Activated CD4-positive, CD25-positive, alpha-beta regulatory T cell treated with anti-CD3 and anti-CD28 coated beads, Interleukin-2, amount 50 U/mL, for 72 hours (primary cell): Measurements from ENCODE around the gene HMCN1.

Experiments used
- DNase-seq: peaks from one replicate; pipeline ENCODE4 v3.0.0; 2021

HMCN1 gene

DNA sequence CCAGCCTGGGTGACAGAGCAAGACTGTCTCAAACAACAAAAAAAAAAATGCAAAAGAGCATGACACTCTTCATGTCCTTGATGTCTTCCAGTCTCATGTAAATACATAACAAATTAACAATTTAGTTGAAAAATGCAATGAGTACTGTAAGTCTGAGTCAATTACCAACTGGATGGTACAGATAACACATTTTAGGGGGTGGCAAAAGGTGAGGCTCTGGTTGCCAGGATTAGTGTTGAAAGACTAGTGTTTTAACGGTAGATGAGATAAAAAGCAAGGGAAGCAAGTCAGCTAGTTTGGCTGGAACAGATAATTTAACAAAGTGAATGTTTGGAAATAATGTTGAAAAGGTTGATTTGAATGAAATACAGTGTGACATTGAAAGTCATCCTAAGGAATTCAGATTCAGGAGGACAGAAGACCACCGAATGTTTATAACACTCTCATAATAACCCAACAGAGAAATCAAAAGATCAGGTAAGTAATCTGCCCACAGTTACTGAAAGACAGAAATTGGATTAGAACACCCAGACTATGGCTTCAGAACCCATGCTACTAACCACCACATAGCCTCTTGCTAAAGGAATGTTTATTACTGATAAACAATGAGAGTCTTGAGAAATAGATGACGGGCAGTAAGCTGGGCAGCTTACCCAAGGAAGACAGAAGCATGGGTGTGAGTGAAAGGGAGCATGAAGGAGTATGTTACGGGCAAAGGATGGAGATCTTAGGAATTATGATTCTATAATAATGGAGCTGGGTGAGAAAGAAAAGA lies 312.4 kb downstream of the HMCN1 start:
- no peak for DNase-seq

DNA sequence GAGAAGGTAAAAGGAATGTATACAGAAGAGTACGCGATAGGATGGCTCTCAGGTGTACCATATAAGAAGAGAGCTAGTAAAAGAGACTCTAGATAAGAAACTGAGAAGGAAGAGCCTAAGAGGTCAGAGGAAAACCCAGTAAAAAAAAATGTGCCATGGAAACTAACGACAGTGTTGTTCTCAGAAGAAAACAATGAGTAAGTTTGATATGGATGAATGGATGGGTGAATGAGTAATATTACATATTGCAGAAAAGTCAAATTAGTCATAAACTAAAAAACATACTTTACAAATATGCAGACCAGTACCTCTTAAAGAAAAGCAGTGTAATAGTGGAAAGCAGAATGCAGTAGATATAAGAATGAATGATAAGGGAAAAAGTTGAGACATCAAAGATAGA lies 316.2 kb downstream of the HMCN1 start:
- DNase-seq, result no peak

DNA sequence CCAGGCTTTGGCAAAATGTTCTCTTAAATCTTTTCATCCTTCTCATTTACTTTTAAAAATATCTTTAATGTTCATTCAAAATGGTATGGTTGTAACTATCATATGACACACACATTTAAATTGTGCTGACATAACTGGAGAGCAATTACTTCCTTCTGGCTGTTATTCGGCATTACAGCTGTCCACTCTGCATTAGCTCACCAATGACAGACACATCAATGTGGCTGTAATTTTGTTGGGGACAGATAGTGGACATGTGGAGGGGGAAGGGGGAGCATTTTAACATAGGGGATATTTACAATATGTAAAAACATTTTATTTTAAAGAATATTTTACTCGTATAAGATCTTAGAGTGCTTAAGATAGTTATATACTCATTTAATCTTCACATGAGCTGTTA lies 319.8 kb downstream of the HMCN1 start:
- no peak for DNase-seq

DNA sequence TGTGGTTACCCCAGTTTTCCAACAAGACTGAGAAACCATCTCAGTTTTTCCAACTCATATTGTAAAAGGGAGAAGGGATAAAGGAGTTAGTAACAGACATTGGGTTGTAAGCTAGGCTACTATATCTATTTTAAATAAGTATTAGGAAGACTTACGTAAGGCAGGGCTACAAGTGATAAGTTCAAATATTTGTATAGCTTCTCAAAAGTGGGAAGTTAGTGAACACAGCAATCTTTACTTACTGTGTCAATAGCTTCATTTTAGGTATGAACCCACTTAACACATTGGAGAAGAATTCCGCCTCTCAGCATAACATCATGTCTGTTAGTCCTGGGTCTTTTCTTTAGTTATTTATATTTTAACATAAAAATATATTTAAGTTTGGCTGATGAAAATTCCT lies 320.7 kb downstream of the HMCN1 start:
- no peak for DNase-seq

DNA sequence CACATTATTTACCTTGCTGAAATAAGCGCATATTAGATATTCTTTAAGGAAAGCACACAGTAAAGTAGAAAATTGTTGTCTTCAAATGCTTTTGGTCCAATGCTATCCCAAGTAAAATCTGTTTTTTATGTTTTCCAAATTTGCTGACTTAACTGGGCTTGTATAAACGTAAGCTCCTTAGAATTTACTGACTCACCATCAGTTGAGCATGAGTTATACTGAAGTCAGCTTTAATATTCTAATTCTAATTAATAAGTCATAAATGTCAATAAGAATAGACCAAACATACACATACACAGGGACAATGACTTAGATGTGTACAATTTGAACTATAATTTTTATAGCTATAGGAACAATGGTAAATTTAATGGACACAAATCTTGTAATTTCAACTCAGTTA lies 321.7 kb downstream of the HMCN1 start:
- no peak for DNase-seq

DNA sequence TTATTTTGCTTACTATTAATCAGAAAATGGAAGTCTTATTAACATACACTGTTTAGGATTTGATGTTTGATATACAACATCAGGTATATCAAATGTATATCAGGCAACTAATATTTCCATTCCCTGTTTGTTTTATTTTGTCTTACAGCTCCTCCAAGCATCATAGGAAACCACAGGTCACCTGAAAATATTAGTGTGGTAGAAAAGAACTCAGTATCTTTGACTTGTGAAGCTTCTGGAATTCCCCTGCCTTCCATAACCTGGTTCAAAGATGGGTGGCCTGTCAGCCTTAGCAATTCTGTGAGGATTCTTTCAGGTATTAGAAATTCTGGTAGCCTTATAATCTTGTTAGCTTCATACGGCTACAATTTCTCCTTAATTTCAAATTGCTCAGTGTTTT lies 322.9 kb downstream of the HMCN1 start:
- DNase-seq, result no peak

DNA sequence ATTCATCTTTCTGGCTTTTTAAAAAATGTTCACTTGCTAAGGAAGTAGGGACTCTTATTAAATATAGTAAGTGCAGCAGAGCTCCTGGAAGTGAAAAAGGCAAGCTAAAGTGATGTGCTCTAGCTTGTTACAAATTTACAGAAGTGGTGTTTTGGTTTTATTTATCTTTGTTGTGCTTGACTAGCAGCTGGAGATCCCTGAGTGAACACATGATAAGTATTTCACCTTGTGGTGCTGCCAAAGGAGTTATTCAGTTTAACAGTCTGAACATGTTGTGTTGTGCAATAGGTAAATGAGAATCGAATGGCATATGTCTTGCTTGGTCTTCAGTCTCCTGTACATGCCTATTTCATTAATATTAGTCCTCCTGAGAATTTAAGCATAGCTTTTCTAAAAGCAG lies 325.1 kb downstream of the HMCN1 start:
- DNase-seq, result no peak

DNA sequence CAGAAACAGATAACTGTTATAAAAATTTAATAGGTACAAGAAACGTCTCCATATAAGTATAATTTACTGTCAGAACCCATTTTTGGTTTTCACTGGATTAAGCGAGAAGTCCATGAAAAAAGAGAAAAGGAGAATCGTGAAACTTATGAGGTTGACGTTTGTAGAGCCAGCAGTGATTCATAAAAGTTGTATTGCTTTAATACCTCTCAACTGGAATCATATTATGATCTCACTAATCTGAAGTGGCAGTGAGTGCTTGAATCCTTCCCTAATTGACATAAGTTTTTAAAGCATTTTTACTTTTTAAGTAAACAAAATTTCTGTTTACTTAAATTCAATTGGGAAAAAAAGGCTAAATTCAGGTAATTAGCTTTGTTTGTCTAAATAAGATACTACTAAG lies 325.6 kb downstream of the HMCN1 start:
- DNase-seq, result no peak

DNA sequence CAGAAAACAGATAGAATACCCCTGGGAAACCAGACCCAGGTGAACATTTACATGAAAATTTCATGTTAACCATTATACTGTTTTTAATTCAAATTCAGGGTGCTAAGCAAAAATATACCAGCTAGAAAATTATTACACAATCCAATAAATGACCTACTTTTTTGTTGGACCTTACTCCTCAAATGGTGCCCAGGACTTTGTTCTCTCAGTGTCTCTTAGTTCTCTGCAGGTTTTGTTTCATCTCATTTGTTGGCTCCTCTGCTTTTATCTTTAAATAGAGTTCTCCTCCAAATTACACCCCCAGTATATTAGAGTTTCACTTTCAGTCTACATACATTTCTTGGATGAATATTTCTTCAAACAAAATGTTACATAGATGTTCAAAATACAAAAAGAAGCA lies 326.0 kb downstream of the HMCN1 start:
- no peak for DNase-seq

DNA sequence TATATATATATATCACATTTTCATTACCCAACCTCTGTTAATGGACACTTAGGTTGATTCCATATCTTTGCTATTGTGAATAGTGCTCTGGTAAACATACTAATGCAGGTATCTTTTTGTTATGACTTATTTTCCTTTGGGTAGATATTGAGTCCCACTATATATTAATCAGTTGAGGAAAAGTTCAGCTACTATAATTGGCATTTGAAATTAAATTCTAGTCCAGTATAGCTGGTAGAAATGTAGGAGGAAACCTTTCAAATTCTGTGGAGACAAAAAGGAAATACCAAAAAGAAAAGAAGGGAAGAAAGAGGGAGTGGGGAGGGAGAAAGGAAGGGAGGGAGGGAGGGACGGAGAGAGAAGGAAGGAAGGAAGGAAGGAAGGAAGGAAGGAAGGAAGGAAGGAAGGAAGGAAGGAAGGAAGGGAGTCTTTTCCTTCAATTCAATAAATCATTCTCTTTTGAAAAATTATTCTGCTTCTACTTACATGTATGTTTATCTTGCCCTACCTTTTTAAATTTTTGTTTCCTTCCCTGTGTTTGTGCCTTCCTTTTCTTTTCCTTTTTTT lies 329.0 kb downstream of the HMCN1 start:
- no peak for DNase-seq

DNA sequence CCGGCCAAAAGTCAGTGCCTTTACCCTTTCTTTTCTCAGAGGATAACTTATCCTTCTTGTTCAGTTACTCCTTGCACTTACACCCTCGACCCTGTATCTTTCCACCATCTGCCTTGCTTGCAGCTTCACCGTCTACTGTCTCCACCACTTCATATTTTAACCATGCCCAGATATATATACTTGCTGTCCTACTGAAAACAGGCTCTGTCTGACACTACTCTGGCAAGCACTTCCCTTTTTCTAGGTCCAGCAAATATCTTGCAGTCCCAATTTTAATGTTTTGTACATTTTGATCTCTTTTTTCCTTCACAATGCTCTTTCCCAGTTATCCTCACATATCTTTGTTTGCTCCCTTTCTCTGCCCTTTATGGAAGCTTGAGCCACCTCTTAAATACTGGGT lies 332.2 kb downstream of the HMCN1 start:
- no peak for DNase-seq

DNA sequence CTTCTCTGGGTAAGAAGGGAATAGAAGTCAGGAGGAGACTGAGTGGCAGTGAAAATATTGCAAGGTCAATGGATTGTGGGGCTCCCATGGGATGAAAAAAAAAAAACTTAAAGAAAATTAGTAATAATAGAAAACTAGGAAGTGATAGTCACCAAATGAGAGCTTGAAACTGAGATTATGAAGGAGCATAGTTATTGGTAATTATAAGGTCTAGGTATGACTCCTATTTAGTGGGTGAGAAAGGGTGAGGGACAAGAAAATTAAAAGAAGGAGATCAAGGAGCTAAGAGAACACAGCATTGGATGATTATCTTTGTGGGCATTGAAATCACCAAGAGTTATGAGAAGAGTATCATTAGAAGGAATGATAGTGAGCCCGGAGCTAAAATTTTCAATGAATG lies 339.5 kb downstream of the HMCN1 start:
- no peak for DNase-seq

DNA sequence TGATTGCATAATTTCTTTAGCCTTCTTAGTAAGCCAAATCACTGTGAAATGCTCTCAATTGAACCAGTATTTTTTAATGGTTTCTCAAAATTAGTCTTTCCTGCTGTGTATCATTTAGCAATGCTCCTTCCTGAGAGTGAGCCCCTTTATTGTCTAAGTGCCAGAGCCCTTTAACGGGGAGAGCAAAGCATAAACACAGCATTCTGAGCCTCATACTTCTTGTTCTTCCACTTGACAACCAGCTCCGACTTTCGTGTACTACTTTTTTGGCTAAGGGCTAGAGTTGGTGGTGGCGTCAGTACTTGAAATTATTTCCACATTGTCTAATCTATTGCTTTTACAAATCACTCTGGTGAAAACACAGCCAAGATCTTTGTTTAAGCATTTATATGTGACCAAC lies 341.8 kb downstream of the HMCN1 start:
- DNase-seq, result no peak

DNA sequence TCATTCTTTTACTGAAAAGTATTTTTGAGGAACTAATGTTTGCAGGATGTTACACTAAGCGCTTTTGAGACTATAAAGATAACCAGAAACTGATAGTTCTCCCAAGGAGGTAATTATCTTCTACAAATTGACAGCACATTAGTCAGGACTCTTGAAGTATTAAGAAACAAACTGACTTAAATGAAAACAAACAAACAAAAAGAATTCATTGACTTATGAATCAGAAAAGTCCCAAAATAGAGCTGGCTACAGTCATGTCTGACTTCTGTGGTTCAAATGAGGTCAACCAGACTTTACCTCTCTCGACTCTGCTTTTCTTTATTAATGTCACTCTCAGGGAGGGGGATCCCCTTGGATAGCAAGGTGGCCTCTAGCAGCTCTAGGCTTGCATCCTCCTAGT lies 344.1 kb downstream of the HMCN1 start:
- no peak for DNase-seq

DNA sequence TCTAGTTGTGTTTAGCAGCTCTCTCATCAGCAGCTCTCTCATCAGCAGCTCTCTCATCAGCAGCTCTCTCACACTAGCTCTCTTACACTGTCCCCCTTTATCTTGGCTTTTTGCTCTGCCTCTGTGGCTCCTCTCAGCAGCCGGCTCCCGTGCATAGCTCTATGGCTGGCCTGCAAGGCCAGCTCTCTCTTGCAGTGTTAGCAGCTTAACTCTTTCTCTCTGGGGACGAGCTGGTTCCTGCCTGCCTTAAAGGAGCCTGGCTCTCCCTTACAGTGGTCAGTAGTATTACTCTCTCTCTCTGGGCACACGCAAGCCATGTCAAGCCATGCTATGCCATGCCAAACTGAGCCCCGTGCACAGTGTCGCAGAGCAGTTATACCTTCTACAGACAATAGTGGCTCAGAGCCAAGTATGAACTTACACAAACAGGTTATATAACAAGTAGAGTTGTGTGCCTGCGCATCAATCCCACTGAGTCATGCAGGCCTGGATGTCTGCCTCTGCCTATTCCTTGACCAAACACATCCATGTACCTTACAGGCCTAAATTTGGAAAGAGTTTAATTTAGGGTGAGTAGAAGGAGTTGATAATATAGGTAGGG lies 345.0 kb downstream of the HMCN1 start:
- no peak for DNase-seq

DNA sequence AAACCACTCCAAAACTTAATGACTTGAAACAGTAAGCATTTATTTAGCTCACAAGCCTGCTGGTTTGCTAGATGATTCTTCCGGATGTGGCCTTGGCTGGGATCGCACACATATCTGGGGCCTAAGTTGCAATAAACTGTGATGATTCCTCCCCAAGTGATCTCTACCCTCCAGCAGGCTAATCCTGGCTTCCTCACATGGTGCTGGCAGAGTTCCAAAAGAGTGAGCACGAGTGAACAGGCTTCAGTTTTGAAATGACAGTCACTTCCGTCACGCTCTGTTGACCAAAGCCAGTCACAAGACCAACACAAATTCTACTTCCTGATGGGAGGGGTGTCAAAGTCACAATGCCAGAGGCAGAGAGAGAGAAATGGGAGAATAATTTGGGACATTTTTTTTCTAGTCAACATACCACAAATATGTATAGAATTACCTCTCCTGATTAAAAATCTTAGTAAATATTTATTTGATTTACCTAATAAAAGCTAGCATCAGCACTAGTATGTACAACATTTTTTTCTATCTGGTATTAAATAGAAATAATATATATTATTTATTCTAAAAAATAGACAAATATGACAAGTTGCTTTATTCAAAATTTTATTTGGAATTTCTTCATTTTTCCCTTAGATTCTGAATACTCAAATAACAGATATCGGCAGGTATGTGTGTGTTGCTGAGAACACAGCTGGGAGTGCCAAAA lies 348.2 kb downstream of the HMCN1 start:
- no peak for DNase-seq

DNA sequence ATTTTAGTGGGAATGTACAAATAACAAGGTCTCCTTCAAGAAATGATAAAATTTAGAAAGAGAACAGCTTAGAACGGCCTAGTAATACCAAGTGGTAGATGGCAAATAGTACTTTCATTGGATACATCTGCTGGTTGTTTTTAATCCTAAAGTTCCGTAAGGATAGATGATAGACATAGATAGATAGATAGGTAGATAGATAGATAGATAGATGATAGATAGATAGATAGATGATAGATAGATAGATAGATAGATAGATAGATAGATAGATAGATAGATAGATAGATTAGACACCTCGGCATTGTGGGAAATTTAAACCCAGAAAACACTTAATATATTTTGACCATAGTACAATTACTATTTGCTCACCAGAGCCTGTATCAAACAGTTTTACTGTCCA lies 352.4 kb downstream of the HMCN1 start:
- DNase-seq, result no peak

DNA sequence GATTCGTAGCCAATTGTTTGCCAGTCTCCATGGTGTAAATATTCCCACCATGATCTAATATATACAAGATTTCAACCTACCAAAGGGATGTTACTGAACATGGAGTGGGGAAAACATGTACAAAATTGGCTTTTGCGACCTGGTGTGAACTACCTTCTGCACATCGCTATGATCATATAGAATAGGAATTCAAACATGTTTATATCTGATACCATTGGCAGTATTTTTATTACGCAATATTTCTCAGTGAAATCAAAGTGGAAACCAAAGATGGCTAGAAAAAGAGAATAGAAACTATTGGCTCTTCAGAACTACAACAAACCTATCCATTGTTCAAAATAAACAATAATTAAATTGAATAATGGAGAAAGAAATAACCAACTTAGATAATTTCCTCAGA lies 355.7 kb downstream of the HMCN1 start:
- no peak for DNase-seq

DNA sequence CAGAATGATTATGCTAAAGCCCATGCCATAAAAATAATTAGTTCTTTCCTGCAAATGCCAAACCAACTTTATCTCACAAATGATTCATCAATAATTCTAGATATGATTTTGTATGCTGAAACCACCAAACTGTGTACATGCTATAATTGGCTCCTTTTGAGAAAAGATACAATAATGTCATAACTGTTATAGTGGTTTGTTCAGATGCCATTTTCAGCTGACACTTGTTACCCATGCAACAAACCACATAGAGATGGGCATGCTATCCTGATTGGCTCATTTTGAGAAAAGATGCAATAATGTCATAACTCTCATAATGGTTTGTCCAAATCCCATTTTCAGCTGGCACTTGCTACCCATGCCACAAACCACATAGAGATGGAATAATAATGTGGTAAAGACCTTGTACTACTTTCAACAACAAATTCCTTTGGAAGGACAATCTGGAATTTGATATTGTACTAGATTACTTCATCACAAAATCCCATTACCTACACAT lies 357.1 kb downstream of the HMCN1 start:
- DNase-seq, result no peak

DNA sequence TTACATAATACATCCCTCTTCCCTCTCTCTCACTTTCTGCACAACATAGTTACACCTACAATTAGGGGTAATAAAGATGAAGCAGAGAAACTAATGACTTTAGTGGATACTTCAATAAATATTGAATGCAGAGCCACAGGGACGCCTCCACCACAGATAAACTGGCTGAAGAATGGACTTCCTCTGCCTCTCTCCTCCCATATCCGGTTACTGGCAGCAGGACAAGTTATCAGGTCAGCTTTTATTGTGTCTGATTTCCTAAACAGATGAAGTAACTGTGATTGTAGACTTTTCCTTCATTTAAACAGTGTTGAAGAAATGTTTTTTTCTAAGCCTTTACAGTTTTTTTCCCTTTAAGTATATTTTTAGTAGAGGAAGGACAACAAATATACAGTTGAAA lies 359.2 kb downstream of the HMCN1 start:
- no peak for DNase-seq

DNA sequence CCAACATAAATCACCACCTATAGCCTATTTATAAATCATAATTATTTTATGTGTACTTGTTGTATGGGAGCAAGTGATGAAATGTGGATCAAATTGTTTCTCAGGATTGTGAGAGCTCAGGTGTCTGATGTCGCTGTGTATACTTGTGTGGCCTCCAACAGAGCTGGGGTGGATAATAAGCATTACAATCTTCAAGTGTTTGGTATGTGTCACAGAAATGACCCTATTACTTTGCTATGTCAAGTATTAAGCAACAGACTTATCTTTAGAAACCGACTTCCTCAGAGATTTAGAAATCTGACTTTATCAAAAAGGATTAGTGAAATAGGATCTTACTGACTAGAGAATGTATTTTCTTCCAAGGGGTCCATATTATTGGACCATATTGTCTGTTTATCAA lies 360.0 kb downstream of the HMCN1 start:
- DNase-seq, result no peak

DNA sequence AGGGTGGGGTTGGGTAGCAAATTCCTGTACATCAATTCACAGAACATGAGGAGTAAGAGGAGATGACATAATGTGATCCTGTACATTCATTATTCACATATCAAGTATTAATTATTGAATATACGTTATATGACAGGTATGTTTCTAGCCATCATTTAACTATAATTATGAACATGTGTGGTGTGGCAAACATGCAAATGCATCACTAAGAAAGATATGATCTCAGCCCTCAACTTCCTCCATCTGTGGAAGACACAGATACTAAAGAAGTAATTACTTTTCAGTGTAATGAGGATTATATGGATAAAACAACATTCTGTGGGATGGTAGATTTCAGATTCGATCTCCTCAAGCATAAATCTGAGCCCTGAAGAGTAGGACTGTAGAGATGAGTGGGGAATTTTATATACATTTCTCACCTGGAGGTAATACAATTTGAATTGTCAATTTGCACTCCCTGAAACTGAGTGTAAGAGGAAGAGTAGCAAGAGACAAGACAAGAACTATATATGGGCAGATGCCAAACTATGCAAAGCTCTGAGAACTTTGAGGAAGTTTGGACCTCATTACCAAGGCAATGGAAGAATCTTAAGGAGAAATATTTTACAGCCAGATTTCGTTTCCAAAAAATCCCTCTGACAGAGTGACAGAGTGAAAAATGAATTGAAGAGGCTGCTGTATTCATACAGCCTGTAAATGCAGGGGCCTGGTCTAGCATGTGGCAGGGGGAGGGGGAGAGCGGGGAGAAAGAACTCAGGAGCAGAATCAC lies 365.3 kb downstream of the HMCN1 start:
- DNase-seq, result no peak

DNA sequence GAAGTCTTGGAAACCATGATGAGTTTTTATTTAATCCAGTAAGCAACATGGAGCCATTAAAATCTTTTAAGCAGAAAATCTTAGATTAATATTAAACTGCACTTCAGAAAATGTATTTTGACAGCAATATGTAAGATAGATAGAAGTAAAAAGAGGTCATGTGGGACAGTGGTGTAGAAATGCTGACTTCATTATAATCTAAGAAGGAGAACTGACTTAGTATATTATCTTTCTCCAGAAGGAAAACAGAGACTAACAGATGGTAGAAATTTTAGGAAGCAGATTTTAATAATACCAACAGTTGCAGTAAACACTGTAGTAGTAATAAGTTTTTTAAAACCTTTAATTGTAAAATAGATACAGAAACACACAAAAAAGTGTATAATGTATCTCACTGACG lies 367.9 kb downstream of the HMCN1 start:
- no peak for DNase-seq
